Aorta (tissue), 5 donors: Measurements from ENCODE around the gene TMA7B. TPM values are rescaled to one million over a fixed set of nuclear protein-coding genes. Genes with fewer than 3 reads are reported as not detected.

Experiments used
- ATAC-seq: fragments of 200-7000 bp; cut with Tn5 transposase; one replicate; pipeline ENCODE4 v1.9.1; 2022; ENCODE audit warnings: moderate library complexity; ENCODE audit not compliant: low FRiP score
- DNase-seq, 2 donors: peaks; one replicate each; pipeline ENCODE4 v3.0.0-alpha.2; 2020
- H3K27ac ChIP-seq, 2 donors: one replicate each; pipeline ENCODE4 v1.5.1; 2013; ENCODE audit warnings: low read length in 2 of 2, mild to moderate bottlenecking in 2 of 2, moderate library complexity in 2 of 2, control low read depth in 1 of 2, inconsistent platforms in 1 of 2, low read depth in 1 of 2
- H3K27me3 ChIP-seq, 2 donors: one replicate each; pipeline ENCODE4 v1.6.1; 2013; ENCODE audit warnings: control low read depth in 1 of 2, low read length in 1 of 2, mild to moderate bottlenecking in 1 of 2, moderate library complexity in 1 of 2; ENCODE audit not compliant: insufficient read depth in 2 of 2, control insufficient read depth in 1 of 2
- H3K36me3 ChIP-seq, 2 donors: one replicate each; pipeline ENCODE4 v1.6.1; 2013; ENCODE audit warnings: control low read depth in 1 of 2, low read length in 1 of 2, mild to moderate bottlenecking in 1 of 2; ENCODE audit not compliant: insufficient read depth in 2 of 2, control insufficient read depth in 1 of 2
- H3K4me1 ChIP-seq, 2 donors: one replicate each; pipeline ENCODE4 v1.6.1; 2013; ENCODE audit warnings: low read length in 2 of 2, control low read depth in 1 of 2, mild to moderate bottlenecking in 1 of 2, moderate library complexity in 1 of 2; ENCODE audit not compliant: insufficient read depth in 2 of 2, control insufficient read depth in 1 of 2
- H3K4me3 ChIP-seq, 2 donors: one replicate each; pipeline ENCODE4 v1.5.1; 2013; ENCODE audit warnings: low read length in 2 of 2, control low read depth in 1 of 2, mild to moderate bottlenecking in 1 of 2
- H3K9me3 ChIP-seq: one replicate; pipeline ENCODE4 v1.6.1; 2013; ENCODE audit warnings: mild to moderate bottlenecking, low read length; ENCODE audit not compliant: control insufficient read depth
- WGBS, 2 donors: extraction: QIAGEN DNeasy Blood & Tissue Kit; methylation state at CpG; one replicate each; pipeline ENCODE4 v1.1.7; 2013; 5-methylcytosine and 5-hydroxymethylcytosine counted together
- intact Hi-C, 2 donors: fragments of 100-400 bp; cut with DNase I; formaldehyde crosslinking; loops; one replicate each; pipeline versions ENCODE4 v1.14.2 to v1.15.0; 2022
- polyA plus RNA-seq, 2 donors: library from polyadenylated mRNA; stranded (reverse); fragments of 200-250 nt; gene quantifications; one replicate each; pipeline ENCODE4 v1.2.3, GENCODE V29; 2013
- total RNA-seq, 2 donors: library from RNA; stranded (reverse); fragmentation: NEBNext Ultra II Directional; extraction: Animal tissue kit (Norgen Biotek cat#: 25700); gene quantifications; one replicate each; pipeline ENCODE4 v1.2.1, GENCODE V29; 2021
- donor health status: healthy with polysubstance abuse.
- donor health status: Bipolar disorder and iron deficiency.
- donor health status: DM: no; HTN: no; CAD: no.
- donor health status: DM: no; HTN: no; CAD: no.
- donor health status: DM: yes; HTN: yes; CAD: no.

The TMA7B gene
- total and polyA plus RNA-seq, 4 donors, result 0.39 to 0.42 TPM; not detected in 2

- Histone ChIP-seq H3K27me3 (no peaks in the 10 kb centered on the region), H3K4me1 (no peaks in the 10 kb centered on the region), H3K4me3 (no peak overlapping the region), H3K27ac (no peak overlapping the region), H3K9me3 (no peaks in the 10 kb centered on the region), H3K36me3 (no peaks in the 10 kb centered on the region)
- WGBS, 2 donors, result 69 to 71% methylated on average over 27 of the region's 27 CpGs
- intact Hi-C loops, result no loop called here
- DNase-seq (peak in 1 of 2 donors; percentile 41), ATAC-seq (peak; percentile 15)
Measured at GRCh38 chr22:40007853-40008710, 47.9 kb downstream of the TMA7B start.

GRCh38 chr22:40008726-40009291, 48.6 kb downstream of the TMA7B start:
- H3K27ac ChIP-seq, result no peak overlapping the region
- H3K27me3 ChIP-seq, result no peaks in the 10 kb centered on the region
- H3K4me3 ChIP-seq, result no peak overlapping the region
- H3K36me3 ChIP-seq, result no peaks in the 10 kb centered on the region
- intact Hi-C loops, result no loop called here
- H3K9me3 ChIP-seq, result no peaks in the 10 kb centered on the region
- ATAC-seq, result no peak
- WGBS, 2 donors, result 54 to 55% methylated on average over 10 of the region's 10 CpGs
- H3K4me1 ChIP-seq, result no peaks in the 10 kb centered on the region
- peak in 1 of 2 donors; percentile 55 for DNase-seq

- no peak overlapping the region for H3K27ac ChIP-seq
- H3K9me3 ChIP-seq, result no peaks in the 10 kb centered on the region
- no peaks in the 10 kb centered on the region for H3K36me3 ChIP-seq
- intact Hi-C loops, result no loop called here
- no peaks in the 10 kb centered on the region for H3K4me1 ChIP-seq
- no peaks in the 10 kb centered on the region for H3K27me3 ChIP-seq
- 8 to 9% methylated on average over 11 of the region's 11 CpGs for WGBS, 2 donors
- ATAC-seq (no peak), DNase-seq (peak in 1 of 2 donors; percentile 57)
- no peak overlapping the region for H3K4me3 ChIP-seq
Measured at GRCh38 chr22:40009292-40009774, 49.1 kb downstream of the TMA7B start.

GRCh38 chr22:40009951-40010671, 49.9 kb downstream of the TMA7B start:
- Histone ChIP-seq H3K36me3 (no peaks in the 10 kb centered on the region), H3K9me3 (no peaks in the 10 kb centered on the region), H3K27me3 (no peaks in the 10 kb centered on the region), H3K27ac (no peak overlapping the region), H3K4me3 (no peak overlapping the region), H3K4me1 (no peaks in the 10 kb centered on the region)
- WGBS, 2 donors, result 45 to 48% methylated on average over 24 of the region's 24 CpGs
- ATAC-seq (no peak), DNase-seq (peak in 1 of 2 donors; percentile 51)
- intact Hi-C loops, result no loop called here

- ATAC-seq (no peak), DNase-seq (peak in 1 of 2 donors; percentile 50)
- WGBS, 2 donors, result 79 to 84% methylated on average over 6 of the region's 6 CpGs
- Histone ChIP-seq H3K9me3 (no peaks in the 10 kb centered on the region), H3K27ac (no peak overlapping the region), H3K4me1 (no peaks in the 10 kb centered on the region), H3K36me3 (no peaks in the 10 kb centered on the region), H3K4me3 (no peak overlapping the region), H3K27me3 (no peaks in the 10 kb centered on the region)
- intact Hi-C loops, result no loop called here
Measured at GRCh38 chr22:40010746-40011145, 50.5 kb downstream of the TMA7B start.

Other genes with a start within 250 kb of the TMA7B start
- under 1 TPM in 1 of 2 donors, not detected in 1; 0.12 TPM for gene ENTHD1, start 66.6 kb upstream of the TMA7B start, total RNA-seq
- not detected for gene ENTHD1, start 66.6 kb upstream of the TMA7B start, polyA plus RNA-seq
- 1 to 10 TPM; 2.0 to 3.6 TPM for gene GRAP2, start 59.3 kb upstream of the TMA7B start, total RNA-seq
- gene GRAP2, start 59.3 kb upstream of the TMA7B start, polyA plus RNA-seq, result under 1 TPM in 1 of 2 donors, not detected in 1; 0.05 TPM
- under 1 TPM; 0.15 to 0.84 TPM for gene FAM83F, start 34.6 kb downstream of the TMA7B start, total RNA-seq
- under 1 TPM in 1 of 2 donors, not detected in 1; 0.88 TPM for gene FAM83F, start 34.6 kb downstream of the TMA7B start, polyA plus RNA-seq
- gene TNRC6B, start 217.5 kb downstream of the TMA7B start, total RNA-seq, result 10 to 100 TPM; 81.8 to 85.0 TPM
- 10 to 100 TPM in 1 of 2 donors, 1 to 10 TPM in 1; 2.0 to 10.1 TPM for gene TNRC6B, start 217.5 kb downstream of the TMA7B start, polyA plus RNA-seq